Left renal pelvis (tissue), 4 donors: ENCODE results near the gene ELAPOR1. TPM values are rescaled to one million over a fixed set of nuclear protein-coding genes. Genes with fewer than 3 reads are reported as not detected.

Experiments used
- DNase-seq, 4 donors: peaks; one replicate each; pipeline ENCODE4 v3.0.0-alpha.2; 2013; ENCODE audit warnings: low read depth in 4 of 4, low spot score in 3 of 4
- polyA plus RNA-seq, 4 donors: library from polyadenylated mRNA; unstranded; fragments of 120-200 nt; gene quantifications; one replicate each; pipeline ENCODE4 v1.2.1, GENCODE V29; 2013; ENCODE audit not compliant: insufficient read length in 4 of 4

The ELAPOR1 gene, protein sequence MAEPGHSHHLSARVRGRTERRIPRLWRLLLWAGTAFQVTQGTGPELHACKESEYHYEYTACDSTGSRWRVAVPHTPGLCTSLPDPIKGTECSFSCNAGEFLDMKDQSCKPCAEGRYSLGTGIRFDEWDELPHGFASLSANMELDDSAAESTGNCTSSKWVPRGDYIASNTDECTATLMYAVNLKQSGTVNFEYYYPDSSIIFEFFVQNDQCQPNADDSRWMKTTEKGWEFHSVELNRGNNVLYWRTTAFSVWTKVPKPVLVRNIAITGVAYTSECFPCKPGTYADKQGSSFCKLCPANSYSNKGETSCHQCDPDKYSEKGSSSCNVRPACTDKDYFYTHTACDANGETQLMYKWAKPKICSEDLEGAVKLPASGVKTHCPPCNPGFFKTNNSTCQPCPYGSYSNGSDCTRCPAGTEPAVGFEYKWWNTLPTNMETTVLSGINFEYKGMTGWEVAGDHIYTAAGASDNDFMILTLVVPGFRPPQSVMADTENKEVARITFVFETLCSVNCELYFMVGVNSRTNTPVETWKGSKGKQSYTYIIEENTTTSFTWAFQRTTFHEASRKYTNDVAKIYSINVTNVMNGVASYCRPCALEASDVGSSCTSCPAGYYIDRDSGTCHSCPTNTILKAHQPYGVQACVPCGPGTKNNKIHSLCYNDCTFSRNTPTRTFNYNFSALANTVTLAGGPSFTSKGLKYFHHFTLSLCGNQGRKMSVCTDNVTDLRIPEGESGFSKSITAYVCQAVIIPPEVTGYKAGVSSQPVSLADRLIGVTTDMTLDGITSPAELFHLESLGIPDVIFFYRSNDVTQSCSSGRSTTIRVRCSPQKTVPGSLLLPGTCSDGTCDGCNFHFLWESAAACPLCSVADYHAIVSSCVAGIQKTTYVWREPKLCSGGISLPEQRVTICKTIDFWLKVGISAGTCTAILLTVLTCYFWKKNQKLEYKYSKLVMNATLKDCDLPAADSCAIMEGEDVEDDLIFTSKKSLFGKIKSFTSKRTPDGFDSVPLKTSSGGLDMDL
- 1 to 10 TPM in 3 of 4 donors, under 1 TPM in 1; 0.74 to 1.7 (median 1.6) TPM for polyA plus RNA-seq

DNA sequence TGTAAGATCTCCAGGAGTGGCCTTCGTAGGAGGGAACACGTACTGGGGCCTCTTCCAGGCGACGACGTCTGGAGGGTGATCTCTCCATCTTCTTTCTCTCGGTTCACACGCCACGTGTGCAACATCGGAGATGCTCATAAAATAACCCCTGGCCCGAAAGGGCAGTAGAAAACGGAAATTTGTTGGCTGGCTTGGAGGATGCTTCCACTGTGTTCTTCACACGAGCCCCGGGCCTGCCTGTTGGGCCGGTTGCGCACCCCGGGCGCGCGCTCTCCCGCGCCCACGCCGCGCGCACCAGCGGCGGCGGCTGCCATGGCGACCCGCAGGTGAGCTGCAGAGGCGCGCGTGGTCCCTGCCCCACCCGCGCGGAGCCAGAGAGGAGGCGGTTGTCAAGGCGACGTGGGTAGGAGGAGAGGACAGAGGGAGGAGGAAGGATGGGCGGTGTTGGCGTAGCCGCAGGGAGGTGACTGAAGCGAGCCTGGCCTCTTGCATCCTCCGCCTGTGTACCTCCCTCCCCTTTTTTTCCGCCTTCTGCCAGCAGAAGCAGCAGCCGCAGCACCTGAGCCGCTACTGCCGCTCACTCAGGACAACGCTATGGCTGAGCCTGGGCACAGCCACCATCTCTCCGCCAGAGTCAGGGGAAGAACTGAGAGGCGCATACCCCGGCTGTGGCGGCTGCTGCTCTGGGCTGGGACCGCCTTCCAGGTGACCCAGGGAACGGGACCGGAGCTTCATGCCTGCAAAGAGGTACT, at the start of gene ELAPOR1:
Gene ELAPOR1 (plus strand): TSS at position 526 of the 752 bp plus-strand sequence. CDS start 69 bp downstream, at position 595.
- no peak for DNase-seq

DNA sequence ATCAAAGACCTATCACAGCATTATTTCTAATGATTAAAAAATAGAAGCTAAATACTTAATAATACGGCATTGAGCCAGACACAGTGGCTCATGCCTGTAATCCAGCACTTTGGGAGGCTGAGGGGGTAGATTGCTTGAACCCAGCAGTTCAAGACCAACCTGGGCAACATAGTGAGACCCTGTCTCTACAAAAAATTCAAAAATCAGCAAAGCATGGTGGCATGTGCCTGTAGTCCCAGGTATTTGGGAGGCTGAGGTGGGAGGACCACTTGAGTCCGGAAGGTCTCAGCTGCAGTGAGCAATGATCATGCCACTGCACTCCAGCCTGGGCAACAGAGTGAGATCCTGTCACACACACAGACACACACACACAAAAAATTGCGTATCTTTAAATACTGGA, 48.8 kb upstream of the ELAPOR1 start:
- DNase-seq: no peak

DNA sequence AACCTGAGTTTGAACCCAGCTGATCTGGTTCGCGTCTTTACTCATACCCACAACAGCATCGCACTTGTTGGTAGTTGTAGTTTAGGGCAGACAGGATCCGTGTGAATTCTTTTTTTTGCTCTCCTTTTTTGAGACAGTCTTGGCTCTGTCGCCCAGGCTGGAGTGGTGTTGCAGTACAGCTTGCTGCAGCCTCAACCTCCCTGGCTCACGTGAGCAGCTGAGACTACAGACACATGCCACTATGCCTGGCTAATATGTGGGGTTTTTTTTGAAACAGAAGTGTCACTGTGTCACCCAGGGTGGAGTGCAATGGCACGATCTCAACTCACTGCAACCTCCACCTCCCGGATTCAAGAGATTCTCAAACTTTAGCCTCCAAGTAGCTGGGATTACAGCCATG, 46.0 kb upstream of the ELAPOR1 start:
- no peak for DNase-seq

- DNase-seq: no peak
These were observed 44.6 kb upstream of the ELAPOR1 start for GRCh38 chr1:109069294-109069693.

GRCh38 chr1:109075531-109076490, 38.1 kb upstream of the ELAPOR1 start, which contains the start of gene TAF13:
TSS of gene TAF13 (minus strand) at chr1:109076003. CDS start at chr1:109075947, 56 bp downstream.
- DNase-seq: peak; percentile 78 to 91 (median 87)

DNA sequence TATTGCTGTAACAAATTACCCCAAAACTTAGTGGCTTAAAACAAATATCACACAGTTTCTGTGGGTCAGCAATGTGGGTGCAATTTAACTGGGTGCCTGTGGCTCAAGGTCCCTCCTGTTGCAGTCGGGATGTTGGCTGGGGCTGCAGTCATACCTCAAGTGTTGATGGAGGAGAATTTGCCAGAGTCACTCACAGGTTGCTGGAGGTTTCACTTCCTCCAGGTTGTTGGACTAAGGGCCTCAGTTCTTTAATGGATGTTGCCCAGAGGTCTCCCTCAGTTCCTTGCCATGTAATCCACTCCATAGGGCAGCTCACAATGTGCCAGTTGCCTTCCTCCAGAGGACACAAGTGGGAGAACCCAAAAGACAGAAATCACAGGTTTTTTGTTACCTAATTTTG, 35.6 kb upstream of the ELAPOR1 start:
- no peak for DNase-seq

DNA sequence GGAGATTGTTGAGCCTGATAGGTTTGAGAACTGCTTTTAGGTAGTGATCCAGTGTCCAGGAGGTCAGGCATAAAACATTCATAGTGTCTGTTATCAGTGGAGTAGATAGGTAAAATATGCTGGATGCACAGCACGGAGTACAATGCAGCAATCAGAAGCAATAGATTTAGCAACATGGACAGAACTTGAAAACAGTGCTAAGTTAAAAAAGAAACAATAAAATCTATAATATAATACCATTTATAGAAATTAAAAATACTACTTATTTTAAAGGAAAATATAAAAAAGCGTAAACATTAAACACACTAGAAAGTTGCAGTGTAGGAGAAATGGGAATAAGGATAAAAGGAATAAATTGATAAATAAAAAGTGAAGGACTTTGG, 34.7 kb upstream of the ELAPOR1 start:
- DNase-seq: no peak

DNA sequence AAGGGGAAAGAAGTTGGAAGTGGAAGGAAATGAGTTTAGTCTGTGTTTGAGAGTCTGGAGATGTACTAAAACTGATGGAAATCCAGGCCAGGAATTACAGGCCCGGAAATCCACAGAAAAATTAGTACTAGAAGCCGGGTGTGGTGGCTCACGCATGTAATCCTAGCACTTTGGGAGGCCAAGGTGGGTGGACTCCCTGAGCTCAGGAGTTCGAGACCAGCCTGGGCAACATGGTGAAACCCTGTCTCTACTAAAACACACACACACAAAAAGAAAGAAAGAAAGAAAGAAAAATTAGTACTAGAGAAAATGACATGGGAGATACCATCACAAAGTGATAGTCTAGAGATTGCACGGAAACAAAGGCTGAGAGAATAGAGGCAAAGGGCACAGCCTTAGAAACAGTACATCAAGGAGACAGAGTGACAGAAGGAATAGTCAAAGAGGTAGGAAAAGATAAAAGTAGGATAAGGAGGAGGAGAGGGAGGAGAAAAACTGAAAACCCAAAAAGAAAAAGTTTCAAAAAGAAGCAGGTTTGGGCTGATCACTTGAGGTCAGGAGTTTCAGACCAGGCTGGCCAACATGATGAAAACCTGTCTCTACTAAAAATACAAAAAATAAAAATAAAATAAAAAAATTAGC, 33.4 kb upstream of the ELAPOR1 start:
- no peak for DNase-seq

DNA sequence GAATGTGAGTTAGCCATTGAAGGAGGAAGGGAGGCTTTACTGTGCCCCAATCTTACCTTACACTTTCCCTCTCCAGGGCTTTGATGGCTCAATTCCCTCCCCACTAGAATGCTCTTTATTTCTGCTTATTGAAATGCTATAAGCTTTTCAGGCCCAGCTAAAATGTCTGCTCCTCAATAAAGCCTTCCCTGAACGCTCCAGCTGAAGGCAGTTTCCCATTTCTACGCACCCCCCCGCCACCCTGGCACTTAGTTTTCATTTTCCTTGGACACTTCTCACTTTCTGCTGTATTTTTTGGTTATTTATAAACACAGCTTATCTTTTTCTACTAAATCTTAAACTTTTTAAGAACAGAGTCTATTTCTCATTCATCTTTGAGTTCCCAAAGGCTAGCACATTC, 30.4 kb upstream of the ELAPOR1 start:
- DNase-seq: no peak

DNA sequence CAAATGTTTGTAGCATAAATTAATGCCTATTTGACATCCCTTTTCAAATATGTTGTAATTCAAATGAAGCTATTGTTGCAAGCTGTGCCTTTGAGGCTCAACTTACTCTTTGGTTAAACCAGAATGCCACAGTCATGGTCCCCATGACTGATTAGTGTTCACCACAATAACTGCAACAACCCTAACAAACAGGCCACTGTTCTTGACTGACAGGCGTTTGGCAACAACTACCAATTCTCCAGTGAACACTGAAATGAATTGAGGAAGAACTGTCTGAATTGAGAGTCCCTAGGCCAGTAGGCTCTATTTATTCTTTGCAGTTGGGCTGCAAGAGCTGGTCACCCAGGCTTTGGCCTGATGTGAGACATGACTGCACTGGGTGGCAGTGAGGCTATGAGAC, 30.0 kb upstream of the ELAPOR1 start:
- no peak for DNase-seq

DNA sequence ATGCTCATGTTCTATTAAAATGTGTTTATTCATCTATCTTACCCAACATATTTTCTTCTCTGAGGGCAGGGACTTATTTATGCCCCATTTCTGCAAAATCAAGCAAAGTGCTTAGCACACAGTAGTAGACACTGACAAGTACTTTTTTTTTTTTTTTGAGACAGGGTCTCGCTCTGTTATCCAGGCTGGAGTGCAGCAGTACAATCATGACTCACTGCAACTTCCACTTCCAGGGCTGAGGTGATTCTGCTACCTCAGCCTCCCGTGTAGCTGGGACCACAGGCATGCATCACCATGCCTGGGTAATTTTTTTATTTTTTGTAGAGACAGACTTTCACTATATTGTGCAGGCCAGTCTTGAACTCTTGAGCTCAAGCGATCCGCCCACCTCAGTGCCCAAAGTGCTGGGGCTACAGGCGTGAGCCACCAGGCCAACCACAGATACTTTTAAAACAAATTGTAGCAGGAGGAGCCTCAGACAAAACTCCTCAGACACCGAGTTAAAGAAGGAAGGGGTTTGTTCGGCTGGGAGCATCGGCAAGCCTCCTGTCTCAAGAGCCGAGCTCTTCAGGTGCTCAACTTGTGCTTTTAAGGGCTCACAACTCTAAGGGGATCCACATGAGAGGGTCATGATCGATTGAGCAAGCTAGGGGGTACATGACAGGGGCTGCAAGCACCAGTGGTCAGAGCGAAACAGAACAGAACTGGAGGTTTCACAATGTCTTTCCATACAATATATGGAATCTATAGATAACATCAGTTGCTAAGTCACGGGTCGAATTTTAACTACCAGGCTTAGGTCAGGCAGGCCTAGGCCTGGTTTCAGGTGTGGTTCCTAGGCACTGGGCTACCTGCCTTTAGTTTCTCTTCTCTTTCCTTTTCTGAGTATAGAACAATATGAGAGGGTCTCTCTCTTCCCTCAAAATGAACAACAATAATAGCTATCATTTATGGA, 29.1 kb upstream of the ELAPOR1 start:
- no peak for DNase-seq

DNA sequence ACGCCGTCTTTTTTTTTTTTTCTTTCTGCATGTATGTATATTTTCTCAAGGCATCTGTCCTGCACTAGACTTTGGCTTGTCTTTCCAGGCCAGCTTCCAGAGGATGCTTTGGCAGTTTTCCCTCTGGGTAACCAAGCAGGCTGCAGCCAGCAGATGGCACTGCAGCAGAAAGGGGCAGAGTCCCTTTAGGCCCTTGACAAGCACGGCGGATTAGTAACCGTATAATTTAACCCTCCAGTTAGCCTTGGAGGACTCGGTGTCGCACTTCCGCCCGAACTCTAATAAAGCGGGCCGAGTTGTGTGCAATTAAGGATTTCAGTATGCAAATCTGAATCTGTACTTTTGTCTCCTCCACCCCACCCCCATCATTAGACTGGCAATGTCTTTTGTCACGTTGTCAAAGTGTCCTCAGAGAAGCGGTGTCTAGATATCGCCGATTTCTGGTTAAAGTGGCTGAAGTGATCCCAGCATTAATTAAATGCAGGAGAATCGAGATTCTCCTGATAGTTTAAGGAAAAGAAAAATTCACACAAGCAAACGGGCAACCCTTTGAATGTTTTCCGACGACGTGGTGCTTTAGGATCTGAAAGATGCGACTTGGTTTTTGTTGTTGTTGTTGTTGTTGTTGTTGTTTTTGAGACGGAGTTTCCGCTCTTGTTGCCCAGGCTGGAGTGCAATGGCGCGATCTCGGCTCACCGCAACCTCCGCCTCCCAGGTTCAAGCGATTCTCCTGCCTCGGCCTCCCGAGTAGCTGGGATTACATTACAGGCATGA, 24.5 kb upstream of the ELAPOR1 start:
- DNase-seq: no peak

GRCh38 chr1:109090196-109091077, 23.5 kb upstream of the ELAPOR1 start, which contains the start of gene TMEM167B:
TSS of gene TMEM167B (plus strand) at chr1:109090764. CDS start at chr1:109090873, 109 bp downstream.
- peak; percentile 83 to 86 (median 85) for DNase-seq

- DNase-seq: no peak
These were observed 22.7 kb upstream of the ELAPOR1 start for GRCh38 chr1:109091078-109091838.

GRCh38 chr1:109091839-109092193, 22.1 kb upstream of the ELAPOR1 start:
- no peak for DNase-seq
